Endothelial cell (in vitro differentiated cells): ENCODE results near the gene TBX15. TPM values are rescaled to one million over a fixed set of nuclear protein-coding genes. Genes with fewer than 3 reads are reported as not detected.

Source experiments
- DNase-seq: peaks from one replicate; pipeline ENCODE4 v3.0.0; 2021; ENCODE audit warnings: low spot score
- H3K27ac Mint-ChIP-seq: one replicate; pipeline ENCODE4 v1.8.0; 2021; ENCODE audit warnings: mixed read lengths, inconsistent platforms; ENCODE audit not compliant: unreplicated experiment
- H3K27me3 Mint-ChIP-seq: one replicate; pipeline ENCODE4 v1.8.0; 2021; ENCODE audit warnings: mild to moderate bottlenecking, moderate library complexity, mixed read lengths, inconsistent platforms; ENCODE audit not compliant: unreplicated experiment
- H3K36me3 Mint-ChIP-seq: one replicate; pipeline ENCODE4 v1.8.0; 2021; ENCODE audit warnings: mild to moderate bottlenecking, low read depth, mixed read lengths, inconsistent platforms; ENCODE audit not compliant: unreplicated experiment
- H3K4me1 Mint-ChIP-seq: one replicate; pipeline ENCODE4 v1.8.0; 2021; ENCODE audit warnings: mild to moderate bottlenecking, mixed read lengths, inconsistent platforms; ENCODE audit not compliant: unreplicated experiment
- H3K4me3 Mint-ChIP-seq: one replicate; pipeline ENCODE4 v1.8.0; 2021; ENCODE audit warnings: mild to moderate bottlenecking, mixed read lengths, inconsistent platforms; ENCODE audit not compliant: unreplicated experiment
- H3K9me3 Mint-ChIP-seq: one replicate; pipeline ENCODE4 v1.8.0; 2021; ENCODE audit warnings: mixed read lengths, inconsistent platforms; ENCODE audit not compliant: unreplicated experiment
- CTCF ChIP-seq: fragments of 200-600 bp; sonication (generic); IDR thresholded peaks from one replicate; pipeline ENCODE4 v1.5.0; 2021; ENCODE audit warnings: antibody characterized with exemption; ENCODE audit not compliant: unreplicated experiment
- total RNA-seq: library from RNA; stranded (reverse); fragmentation: NEBNext Ultra II Directional; extraction: Animal tissue kit (Norgen Biotek cat#: 25700); gene quantifications from one replicate; pipeline ENCODE4 v1.2.1, GENCODE V29; 2021; ENCODE audit not compliant: unreplicated experiment

Gene TBX15
- total RNA-seq, 1 donor from 2014 or later, result 38.0 TPM

GRCh38 chr1:118899340-118899739 is 88.8 kb downstream of the TBX15 start:
- no peaks in the 10 kb centered on the region for H3K9me3 Mint-ChIP-seq
- DNase-seq, result no peak
- H3K4me3 Mint-ChIP-seq, result no peak overlapping the region
- no peak for TF ChIP-seq CTCF
- H3K27ac Mint-ChIP-seq, result no peak overlapping the region
- H3K4me1 Mint-ChIP-seq, result no peaks in the 10 kb centered on the region
- H3K36me3 Mint-ChIP-seq, result peaks cover 56% of the 10 kb centered on the region
- no peaks in the 10 kb centered on the region for H3K27me3 Mint-ChIP-seq

- no peak overlapping the region for H3K27ac Mint-ChIP-seq
- no peaks in the 10 kb centered on the region for H3K27me3 Mint-ChIP-seq
- H3K36me3 Mint-ChIP-seq, result peaks cover 62% of the 10 kb centered on the region
- no peak for DNase-seq
- H3K9me3 Mint-ChIP-seq, result no peaks in the 10 kb centered on the region
- no peak overlapping the region for H3K4me3 Mint-ChIP-seq
- TF ChIP-seq CTCF, result no peak
- H3K4me1 Mint-ChIP-seq, result no peaks in the 10 kb centered on the region
Observed at GRCh38 chr1:118898712-118899111, 89.4 kb downstream of the TBX15 start.

GRCh38 chr1:118896416-118896815 is 91.7 kb downstream of the TBX15 start:
- H3K36me3 Mint-ChIP-seq, result peaks cover 71% of the 10 kb centered on the region
- no peaks in the 10 kb centered on the region for H3K4me1 Mint-ChIP-seq
- TF ChIP-seq CTCF, result no peak
- H3K4me3 Mint-ChIP-seq, result no peak overlapping the region
- no peaks in the 10 kb centered on the region for H3K9me3 Mint-ChIP-seq
- DNase-seq, result no peak
- no peaks in the 10 kb centered on the region for H3K27me3 Mint-ChIP-seq
- H3K27ac Mint-ChIP-seq, result no peak overlapping the region

GRCh38 chr1:118894836-118895235 is 93.3 kb downstream of the TBX15 start:
- DNase-seq, result no peak
- Mint-ChIP-seq H3K36me3 (peaks cover 65% of the 10 kb centered on the region), H3K27me3 (no peaks in the 10 kb centered on the region), H3K9me3 (no peaks in the 10 kb centered on the region), H3K4me3 (no peak overlapping the region), H3K4me1 (no peaks in the 10 kb centered on the region), H3K27ac (no peak overlapping the region)
- no peak for TF ChIP-seq CTCF

GRCh38 chr1:118890851-118891384 is 97.2 kb downstream of the TBX15 start:
- Mint-ChIP-seq H3K4me3 (no peak overlapping the region), H3K27me3 (peaks cover 5% of the 10 kb centered on the region), H3K27ac (no peak overlapping the region), H3K4me1 (peaks cover 3% of the 10 kb centered on the region), H3K36me3 (peaks cover 65% of the 10 kb centered on the region), H3K9me3 (no peaks in the 10 kb centered on the region)
- no peak for TF ChIP-seq CTCF
- no peak for DNase-seq
